ENCODE measurements around the gene MINDY4. TPM values are rescaled to one million over a fixed set of nuclear protein-coding genes. Genes with fewer than 3 reads are reported as not detected.

The MINDY4 gene
- total and polyA plus RNA-seq, 2 of the 4 experiments (the other 2 are of a cell fraction) = 1.8 to 3.6 TPM

GRCh38 chr7:30841801-30842541 is 70.8 kb downstream of the MINDY4 start:
- H3K36me3 ChIP-seq (ENCODE audit: control insufficient read depth, insufficient read depth, low read length) = no peaks in the 10 kb centered on the region
- H3K27me3 ChIP-seq (ENCODE audit: control insufficient read depth, insufficient read depth, low read length) = no peaks in the 10 kb centered on the region
- intact Hi-C loops (cut with micrococcal nuclease) (no loop called here), in situ Hi-C loops (cut with MboI; ENCODE audit: low sequenced_read_pairs) (no loop called here), dilution Hi-C loops (cut with HindIII; ENCODE audit: low sequenced_read_pairs, unreplicated experiment) (no loop called here)
- ATAC-seq (ENCODE audit: low read depth) = no peak
- no peak overlapping the region for H3K27ac ChIP-seq (ENCODE audit: insufficient read depth, low read length)
- H2BK20ac ChIP-seq (ENCODE audit: low read depth, low read length) = no peak overlapping the region
- H3K4me3 ChIP-seq (ENCODE audit: insufficient read depth, low read depth, low read length) = no peak overlapping the region
- H3K9me1 ChIP-seq (ENCODE audit: insufficient read depth, low read length) = peaks cover 4% of the 10 kb centered on the region; the same call in 1 of the 2 replicates
- H2BK120ac ChIP-seq (ENCODE audit: low read depth, low read length) = no peak overlapping the region
- peaks cover 5% of the 10 kb centered on the region; the same call in 1 of the 2 replicates for H3K4me1 ChIP-seq (ENCODE audit: control insufficient read depth, insufficient read depth, low read length)
- POLR2A ChIA-PET (ENCODE audit: unreplicated experiment) = no interaction called here
- H3K4me2 ChIP-seq (ENCODE audit: low read depth, low read length) = no peak overlapping the region
- H3K18ac ChIP-seq (ENCODE audit: low read depth, low read length) = no peak overlapping the region
- no peak overlapping the region for H2BK15ac ChIP-seq (ENCODE audit: low read depth, low read length)
- H4K5ac ChIP-seq (ENCODE audit: low read depth, low read length) = no peak overlapping the region
- H3K4ac ChIP-seq (ENCODE audit: low read depth, low read length) = no peak overlapping the region
- H2AFZ ChIP-seq (replicated peaks; ENCODE audit: low read length, poor library complexity) = no peak overlapping the region
- H4K8ac ChIP-seq (ENCODE audit: low read depth in 2 of 2, low read length in 2 of 2) = no peak overlapping the region
- H4K91ac ChIP-seq (ENCODE audit: insufficient read depth, low read depth, low read length) = no peak overlapping the region
- CTCF ChIA-PET = no interaction called here
- no peak overlapping the region for H3K9ac ChIP-seq (ENCODE audit: low read depth, low read length)
- H4K20me1 ChIP-seq (ENCODE audit: insufficient read depth, low read length) = no peaks in the 10 kb centered on the region
- no peak overlapping the region for H3K14ac ChIP-seq (replicated peaks; ENCODE audit: low read depth, low read length)
- WGBS, 2 experiments (ENCODE audit: extremely low coverage in 2 of 2, insufficient read length in 1 of 2) = no CpG with 5 or more reads among the region's 7 CpGs
- H2AK5ac ChIP-seq (ENCODE audit: low read depth, low read length) = no peak overlapping the region
- no TSS peak for BruUV-seq (replicated peaks)
- TF ChIP-seq RAD21 (IDR thresholded peaks at IDR 0.05; ENCODE audit: low read length) = no peak
- no peak for TF ChIP-seq BHLHE40 (IDR thresholded peaks at IDR 0.05; ENCODE audit: low read depth, low read length)
- TF ChIP-seq MAZ (IDR thresholded peaks at IDR 0.05; ENCODE audit: borderline replicate concordance, low read depth, low read length) = no peak
- TF ChIP-seq, protein P1, sequence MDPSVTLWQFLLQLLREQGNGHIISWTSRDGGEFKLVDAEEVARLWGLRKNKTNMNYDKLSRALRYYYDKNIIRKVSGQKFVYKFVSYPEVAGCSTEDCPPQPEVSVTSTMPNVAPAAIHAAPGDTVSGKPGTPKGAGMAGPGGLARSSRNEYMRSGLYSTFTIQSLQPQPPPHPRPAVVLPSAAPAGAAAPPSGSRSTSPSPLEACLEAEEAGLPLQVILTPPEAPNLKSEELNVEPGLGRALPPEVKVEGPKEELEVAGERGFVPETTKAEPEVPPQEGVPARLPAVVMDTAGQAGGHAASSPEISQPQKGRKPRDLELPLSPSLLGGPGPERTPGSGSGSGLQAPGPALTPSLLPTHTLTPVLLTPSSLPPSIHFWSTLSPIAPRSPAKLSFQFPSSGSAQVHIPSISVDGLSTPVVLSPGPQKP (IDR thresholded peaks at IDR 0.05; ENCODE audit: borderline replicate concordance, low read depth, low read length) = no peak
- no peak for TF ChIP-seq NFE2L2 (IDR thresholded peaks at IDR 0.05; ENCODE audit: low read depth, low read length)
- no peak for TF ChIP-seq USF2 (IDR thresholded peaks at IDR 0.05; ENCODE audit: low read depth, low read length)
- no peak for TF ChIP-seq RCOR1 (IDR thresholded peaks at IDR 0.05; ENCODE audit: insufficient replicate concordance, low read length)
- TF ChIP-seq, protein P2, sequence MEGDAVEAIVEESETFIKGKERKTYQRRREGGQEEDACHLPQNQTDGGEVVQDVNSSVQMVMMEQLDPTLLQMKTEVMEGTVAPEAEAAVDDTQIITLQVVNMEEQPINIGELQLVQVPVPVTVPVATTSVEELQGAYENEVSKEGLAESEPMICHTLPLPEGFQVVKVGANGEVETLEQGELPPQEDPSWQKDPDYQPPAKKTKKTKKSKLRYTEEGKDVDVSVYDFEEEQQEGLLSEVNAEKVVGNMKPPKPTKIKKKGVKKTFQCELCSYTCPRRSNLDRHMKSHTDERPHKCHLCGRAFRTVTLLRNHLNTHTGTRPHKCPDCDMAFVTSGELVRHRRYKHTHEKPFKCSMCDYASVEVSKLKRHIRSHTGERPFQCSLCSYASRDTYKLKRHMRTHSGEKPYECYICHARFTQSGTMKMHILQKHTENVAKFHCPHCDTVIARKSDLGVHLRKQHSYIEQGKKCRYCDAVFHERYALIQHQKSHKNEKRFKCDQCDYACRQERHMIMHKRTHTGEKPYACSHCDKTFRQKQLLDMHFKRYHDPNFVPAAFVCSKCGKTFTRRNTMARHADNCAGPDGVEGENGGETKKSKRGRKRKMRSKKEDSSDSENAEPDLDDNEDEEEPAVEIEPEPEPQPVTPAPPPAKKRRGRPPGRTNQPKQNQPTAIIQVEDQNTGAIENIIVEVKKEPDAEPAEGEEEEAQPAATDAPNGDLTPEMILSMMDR (conservative IDR thresholded peaks at IDR 0.05; ENCODE audit: low read depth, low read length) = no peak
- TF ChIP-seq MAFK (IDR thresholded peaks at IDR 0.05; ENCODE audit: low read depth, low read length) = no peak
- TF ChIP-seq FOS (IDR thresholded peaks at IDR 0.05; ENCODE audit: low read depth, low read length) = no peak
- no peak for TF ChIP-seq SMC3 (IDR thresholded peaks at IDR 0.05; ENCODE audit: low read depth, low read length)
- TF ChIP-seq CHD1 (IDR thresholded peaks at IDR 0.05; ENCODE audit: low read depth, low read length) = no peak
- no peaks in the 10 kb centered on the region for H3K79me1 ChIP-seq (ENCODE audit: low read depth in 1 of 2, low read length in 2 of 2)
- no peak overlapping the region for H3K23ac ChIP-seq (ENCODE audit: low read depth, low read length)
- DNase-seq = no peak
- no peak overlapping the region for H2BK5ac ChIP-seq (ENCODE audit: low read depth, low read length, poor library complexity, severe bottlenecking)
- no peak overlapping the region for H2AK9ac ChIP-seq (replicated peaks; ENCODE audit: low read depth, low read length, poor library complexity)
- no peak overlapping the region for H3K56ac ChIP-seq (ENCODE audit: extremely low read depth, insufficient read depth, low read length)
- no peaks in the 10 kb centered on the region for H3K9me3 ChIP-seq (ENCODE audit: control insufficient read depth, insufficient read depth, low read length)

All from IMR-90 (cell line).